Activated CD4-positive, alpha-beta T cell treated with anti-CD3 and anti-CD28 coated beads for 36 hours (primary cell): ENCODE data around the gene HOXA9. TPM values are rescaled to one million over a fixed set of nuclear protein-coding genes. Genes with fewer than 3 reads are reported as not detected.
A peak's percentile ranks its signal among the peaks of the same experiment; 100 is the strongest.

Experiments used
- ATAC-seq: fragments of 200-7000 bp; cut with Tn5 transposase; one replicate; pipeline ENCODE4 v1.10.0; 2021; ENCODE audit warnings: mild to moderate bottlenecking, moderate library complexity
- CTCF ChIA-PET: fragments of 350-600 bp; sonication (Branson Sonifier 250); formaldehyde crosslinking; loops from one replicate; lab custom pipeline; 2021; ENCODE audit warnings: antibody characterized with exemption; lab: Charles Lee
- POLR2A ChIA-PET: fragments of 350-600 bp; sonication (Branson Sonifier 250); formaldehyde crosslinking; loops from one replicate; lab custom pipeline; 2021; ENCODE audit warnings: antibody characterized with exemption, inconsistent platforms; lab: Charles Lee
- DNase-seq: peaks from one replicate; pipeline ENCODE4 v3.0.0-alpha.2; 2020
- H3K27ac Mint-ChIP-seq: one replicate; pipeline ENCODE4 v1.8.0; 2021; ENCODE audit warnings: mixed read lengths
- H3K27me3 Mint-ChIP-seq: one replicate; pipeline ENCODE4 v1.8.0; 2021; ENCODE audit warnings: mixed read lengths
- H3K36me3 Mint-ChIP-seq: one replicate; pipeline ENCODE4 v1.8.0; 2021; ENCODE audit warnings: low read depth, mixed read lengths
- H3K4me1 Mint-ChIP-seq: one replicate; pipeline ENCODE4 v1.8.0; 2021; ENCODE audit warnings: mixed read lengths
- H3K4me3 Mint-ChIP-seq: one replicate; pipeline ENCODE4 v1.8.0; 2021; ENCODE audit warnings: mild to moderate bottlenecking, moderate library complexity, mixed read lengths
- H3K9me3 Mint-ChIP-seq: one replicate; pipeline ENCODE4 v1.8.0; 2021; ENCODE audit warnings: low read depth, mixed read lengths
- intact Hi-C, 2 experiments: fragments of 100-400 bp; cut with DNase I in 1 of 2; cut with micrococcal nuclease in 1 of 2; formaldehyde crosslinking; loops; one replicate each; pipeline versions ENCODE4 v1.14.2 to v1.15.1; 2022 to 2024; cut with DNase I, micrococcal nuclease
- total RNA-seq, 2 experiments: library from RNA; stranded (reverse); gene quantifications; one replicate each; pipeline ENCODE4 v1.2.3, GENCODE V29; 2021

HOXA9 gene
- total RNA-seq, 2 experiments from 2014 or later, result not detected

- H3K27ac Mint-ChIP-seq, result no peak overlapping the region
- intact Hi-C loops, result no loop called here
- H3K4me3 Mint-ChIP-seq, result no peak overlapping the region
- H3K4me1 Mint-ChIP-seq, result peaks cover 10% of the 10 kb centered on the region
- ChIA-PET CTCF (interaction anchor here (0.6 to 2.3 kb wide), 36 partner anchors 9 to 1383 kb away, joined by 3 to 12 read pairs (median 4); partner anchors contain the start of gene EVX1), POLR2A (no interaction called here)
- no peaks in the 10 kb centered on the region for H3K36me3 Mint-ChIP-seq
- H3K27me3 Mint-ChIP-seq, result peaks cover 51% of the 10 kb centered on the region
- ATAC-seq, result peak; percentile 88
- H3K9me3 Mint-ChIP-seq, result no peaks in the 10 kb centered on the region
- peak; percentile 81 for DNase-seq
Observed at GRCh38 chr7:27179503-27180430, 14.4 kb upstream of the HOXA9 start.

GRCh38 chr7:27179030-27179429, 13.7 kb upstream of the HOXA9 start:
- no peak overlapping the region for H3K4me3 Mint-ChIP-seq
- H3K27me3 Mint-ChIP-seq, result peaks cover 51% of the 10 kb centered on the region
- intact Hi-C loops, result no loop called here
- peaks cover 7% of the 10 kb centered on the region for H3K4me1 Mint-ChIP-seq
- no peaks in the 10 kb centered on the region for H3K36me3 Mint-ChIP-seq
- H3K27ac Mint-ChIP-seq, result no peak overlapping the region
- no peaks in the 10 kb centered on the region for H3K9me3 Mint-ChIP-seq
- DNase-seq (no peak), ATAC-seq (no peak)
- ChIA-PET POLR2A (no interaction called here), CTCF (interaction anchor here (0.6 to 2.3 kb wide), 26 partner anchors 11 to 1382 kb away, joined by 3 to 12 read pairs (median 4); partner anchors contain the start of gene EVX1)

GRCh38 chr7:27178366-27178765, 13.0 kb upstream of the HOXA9 start:
- POLR2A ChIA-PET, result no interaction called here
- Mint-ChIP-seq H3K27me3 (peaks cover 51% of the 10 kb centered on the region), H3K36me3 (no peaks in the 10 kb centered on the region), H3K4me1 (peaks cover 6% of the 10 kb centered on the region), H3K27ac (no peak overlapping the region), H3K4me3 (no peak overlapping the region), H3K9me3 (no peaks in the 10 kb centered on the region)
- DNase-seq (no peak), ATAC-seq (no peak)
- intact Hi-C loops, result no loop called here
- CTCF ChIA-PET, result interaction anchor here (0.8 to 2.3 kb wide), 9 partner anchors 10 to 536 kb away, joined by 3 to 12 read pairs (median 4); no protein-coding TSS in a partner anchor

GRCh38 chr7:27177795-27178320, 12.5 kb upstream of the HOXA9 start:
- ATAC-seq (no peak), DNase-seq (no peak)
- intact Hi-C loops, result no loop called here
- Mint-ChIP-seq H3K4me3 (no peak overlapping the region), H3K27ac (no peak overlapping the region), H3K27me3 (peaks cover 50% of the 10 kb centered on the region), H3K9me3 (no peaks in the 10 kb centered on the region), H3K36me3 (no peaks in the 10 kb centered on the region), H3K4me1 (peaks cover 6% of the 10 kb centered on the region)
- ChIA-PET POLR2A (interaction anchor here (0.6 kb wide), 1 partner anchor 885 kb away, joined by 5 read pairs; no protein-coding TSS in a partner anchor), CTCF (interaction anchor here (1.0 to 2.3 kb wide), 5 partner anchors 11 to 79 kb away, joined by 3 to 12 read pairs (median 4); no protein-coding TSS in a partner anchor)

DNA sequence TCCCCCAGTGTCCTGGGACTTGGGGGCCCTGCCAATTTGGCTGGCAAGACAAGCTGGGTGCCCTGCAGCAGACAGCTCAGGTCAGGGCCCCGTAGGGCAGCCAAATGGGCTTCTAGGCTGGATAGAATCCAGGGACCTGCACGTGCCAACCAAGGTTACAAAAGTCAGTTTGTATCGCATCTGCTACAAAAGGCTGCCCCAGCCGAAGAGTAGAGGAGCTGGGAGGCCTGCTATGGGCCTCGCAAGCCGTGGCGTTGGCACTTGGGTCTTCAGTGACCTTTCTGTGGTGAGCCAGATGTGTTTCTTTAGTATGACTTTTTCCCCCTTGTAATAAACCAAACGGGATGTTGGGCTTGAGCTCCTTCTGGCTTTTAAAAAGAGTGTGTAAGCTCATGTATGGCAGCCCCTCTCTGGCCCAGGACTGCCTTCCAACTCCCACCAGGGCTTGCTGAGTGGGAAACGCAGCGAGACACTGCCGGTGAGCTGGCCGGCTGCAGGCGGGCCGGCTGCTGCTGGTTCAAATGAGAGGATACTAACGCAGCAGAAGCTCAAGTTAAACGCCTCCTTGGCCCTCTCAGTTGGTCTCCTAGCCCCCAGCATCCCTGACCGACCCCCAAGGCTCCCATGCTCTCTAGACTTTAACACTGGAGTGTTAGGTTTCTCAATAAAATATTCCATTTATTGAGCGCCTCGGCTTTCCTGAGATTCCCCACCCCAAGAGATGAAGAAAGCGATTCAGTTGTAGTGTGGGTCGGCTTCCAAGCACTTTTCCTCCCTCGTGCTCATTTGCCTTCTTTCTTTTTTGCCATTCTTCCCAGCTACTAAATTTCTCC, 11.8 kb upstream of the HOXA9 start:
- Mint-ChIP-seq H3K27me3 (peaks cover 48% of the 10 kb centered on the region), H3K4me1 (peaks cover 9% of the 10 kb centered on the region), H3K27ac (no peak overlapping the region), H3K9me3 (no peaks in the 10 kb centered on the region), H3K4me3 (no peak overlapping the region), H3K36me3 (no peaks in the 10 kb centered on the region)
- ChIA-PET POLR2A (interaction anchor here (0.5 to 0.6 kb wide), 2 partner anchors 8 to 886 kb away, joined by 5 read pairs; partner anchors contain the start of gene HOXA11), CTCF (interaction anchor here (0.6 to 1.7 kb wide), 6 partner anchors 11 to 1131 kb away, joined by 3 to 6 read pairs (median 3); no protein-coding TSS in a partner anchor)
- intact Hi-C loops, result no loop called here
- no peak for DNase-seq
- no peak for ATAC-seq

DNA sequence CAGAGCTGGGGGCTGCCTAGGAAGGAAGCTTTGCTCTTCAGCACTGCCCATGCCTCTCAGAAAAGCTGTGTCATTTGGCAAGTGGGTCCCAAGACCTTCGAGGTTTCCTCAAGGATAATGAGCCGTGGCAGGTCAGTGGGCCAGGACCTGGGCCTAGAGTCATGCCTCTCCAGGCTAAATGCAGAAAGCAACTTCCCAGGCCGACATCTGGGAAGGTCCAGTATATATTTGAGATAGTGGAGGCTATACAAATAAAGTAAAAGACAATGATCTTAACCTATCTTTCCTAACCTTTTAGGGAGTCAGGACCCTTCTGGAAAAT, 11.1 kb upstream of the HOXA9 start:
- Mint-ChIP-seq H3K36me3 (no peaks in the 10 kb centered on the region), H3K27me3 (peaks cover 53% of the 10 kb centered on the region), H3K4me1 (peaks cover 14% of the 10 kb centered on the region), H3K27ac (no peak overlapping the region), H3K9me3 (no peaks in the 10 kb centered on the region), H3K4me3 (no peak overlapping the region)
- ATAC-seq, result no peak
- intact Hi-C loops, result no loop called here
- CTCF ChIA-PET, result interaction anchor here (0.9 to 1.7 kb wide), 4 partner anchors 12 to 27 kb away, joined by 3 to 6 read pairs (median 4); no protein-coding TSS in a partner anchor
- DNase-seq, result no peak
- POLR2A ChIA-PET, result interaction anchor here (0.5 kb wide), 1 partner anchor 9 kb away, joined by 5 read pairs; the partner anchor contains the start of gene HOXA11

DNA sequence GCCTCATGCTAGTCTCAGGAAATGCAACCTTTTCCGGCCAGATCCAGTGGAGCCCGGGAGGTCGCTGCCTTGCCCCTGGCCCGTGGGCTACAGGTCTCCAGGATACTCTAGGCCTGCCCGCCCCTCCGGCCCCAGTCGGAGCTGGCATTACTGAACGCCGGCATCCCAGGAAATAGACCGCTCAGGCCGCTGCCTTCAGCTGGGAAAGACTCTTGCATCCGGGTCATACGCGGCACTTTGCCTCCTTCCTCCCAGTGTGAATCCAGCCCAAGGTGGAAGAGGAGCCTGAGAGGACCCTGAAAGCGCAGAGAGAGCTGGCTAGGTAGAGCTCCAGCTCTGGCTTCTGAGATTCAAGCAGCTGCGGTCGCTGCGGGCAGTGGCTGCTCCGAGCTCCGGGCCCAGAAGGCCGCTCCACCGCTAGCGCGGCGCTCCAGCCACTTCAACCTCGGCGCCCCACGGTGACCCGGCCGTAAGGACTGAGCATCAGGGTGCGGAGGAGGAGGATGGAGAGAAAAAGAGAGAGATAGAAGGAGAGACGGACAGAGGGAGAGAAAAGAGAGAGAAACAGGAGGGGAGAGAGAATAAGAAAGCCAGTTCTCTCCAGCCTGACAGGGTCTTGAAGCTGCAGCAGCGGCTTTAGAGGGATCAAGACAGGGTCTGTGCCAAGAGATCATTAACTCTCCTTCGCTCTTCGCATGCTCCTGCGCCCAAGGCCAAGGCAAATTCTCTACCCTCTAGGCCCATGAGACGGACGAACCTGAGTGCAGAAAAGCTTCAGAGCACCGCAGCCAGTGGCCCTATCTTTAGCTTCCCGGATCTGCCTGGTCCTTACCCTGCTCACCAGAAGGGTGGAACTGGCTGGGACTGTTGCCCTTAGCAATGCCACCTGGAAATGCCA, 10.5 kb upstream of the HOXA9 start:
- Mint-ChIP-seq H3K36me3 (no peaks in the 10 kb centered on the region), H3K9me3 (no peaks in the 10 kb centered on the region), H3K27me3 (peaks cover 53% of the 10 kb centered on the region), H3K27ac (no peak overlapping the region), H3K4me3 (no peak overlapping the region), H3K4me1 (peaks cover 15% of the 10 kb centered on the region)
- ChIA-PET CTCF (interaction anchor here (0.9 to 1.7 kb wide), 4 partner anchors 13 to 26 kb away, joined by 3 to 6 read pairs (median 4); no protein-coding TSS in a partner anchor), POLR2A (no interaction called here)
- no peak for DNase-seq
- intact Hi-C loops, result no loop called here
- no peak for ATAC-seq

- peaks cover 54% of the 10 kb centered on the region for H3K27me3 Mint-ChIP-seq
- no peaks in the 10 kb centered on the region for H3K9me3 Mint-ChIP-seq
- H3K27ac Mint-ChIP-seq, result no peak overlapping the region
- ChIA-PET POLR2A (no interaction called here), CTCF (interaction anchor here (0.6 kb wide), 1 partner anchor 35 kb away, joined by 4 read pairs; no protein-coding TSS in a partner anchor)
- no peaks in the 10 kb centered on the region for H3K36me3 Mint-ChIP-seq
- ATAC-seq (no peak), DNase-seq (no peak)
- no peak overlapping the region for H3K4me3 Mint-ChIP-seq
- peaks cover 15% of the 10 kb centered on the region for H3K4me1 Mint-ChIP-seq
- intact Hi-C loops, result no loop called here
Observed at GRCh38 chr7:27174874-27175625, 9.7 kb upstream of the HOXA9 start.

DNA sequence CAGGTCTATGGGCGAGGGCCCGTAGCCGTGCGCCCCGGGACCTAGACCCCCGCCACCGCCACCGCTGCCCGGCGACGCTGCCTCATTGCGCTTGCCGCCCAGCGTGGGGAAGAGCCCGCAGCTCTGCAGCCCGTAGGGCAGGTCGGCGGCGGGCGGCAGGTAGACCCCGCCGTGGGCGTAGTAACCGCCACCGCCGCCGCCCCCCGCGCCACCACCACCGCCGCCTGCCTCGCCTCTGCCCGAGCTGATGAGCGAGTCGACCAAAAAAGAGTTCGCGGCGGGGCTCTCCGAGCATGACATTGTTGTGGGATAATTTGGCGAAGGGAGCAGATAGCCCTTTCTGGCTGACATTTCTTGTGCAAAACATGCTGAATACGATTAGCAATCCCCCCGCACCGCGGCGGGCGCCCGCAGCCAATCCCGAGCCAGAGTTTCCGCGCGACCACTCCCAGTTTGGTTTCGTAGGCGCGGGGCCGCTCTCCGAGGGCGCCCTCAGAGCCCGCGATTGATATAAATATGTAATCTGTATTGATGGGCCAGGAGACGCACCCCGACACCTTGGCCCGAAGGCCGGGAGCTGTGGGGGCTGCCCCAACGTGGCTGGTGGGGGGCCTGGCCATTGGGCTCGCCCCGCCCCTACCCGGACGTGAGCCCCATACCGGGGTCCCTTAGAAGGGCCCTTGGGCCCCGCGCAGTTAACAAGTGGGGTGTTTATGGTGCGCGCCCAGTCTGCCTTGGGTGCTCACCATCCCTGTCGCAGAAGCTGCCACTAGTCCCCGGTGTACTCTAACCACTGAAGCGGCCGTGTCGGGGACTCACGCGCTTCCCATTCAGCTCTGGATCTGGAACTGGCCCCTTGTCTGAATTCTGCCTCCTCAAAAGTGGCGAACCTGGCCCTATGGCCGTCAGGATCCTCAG, 8.9 kb upstream of the HOXA9 start, which contains the start of gene HOXA10:
Gene HOXA10, minus strand, starts transcription at position 365 of the 918 bp plus-strand sequence. Its CDS starts 14 bp downstream, at position 351.
- Mint-ChIP-seq H3K27me3 (peaks cover 51% of the 10 kb centered on the region), H3K4me1 (peaks cover 9% of the 10 kb centered on the region), H3K27ac (no peak within 1 kb of the TSS), H3K9me3 (no peaks in the 10 kb centered on the region), H3K4me3 (peak within 1 kb of the TSS; percentile 28), H3K36me3 (no peaks in the 10 kb centered on the region)
- ATAC-seq (no peak), DNase-seq (no peak)
- ChIA-PET POLR2A (no interaction called here), CTCF (interaction anchor here (0.6 kb wide), 1 partner anchor 36 kb away, joined by 4 read pairs; no protein-coding TSS in a partner anchor)
- intact Hi-C loops, result loop anchor here in 1 of 2 experiments (2.0 kb wide), 1 partner anchor 17 kb away; the partner anchor contains the start of gene HOXA7
